IPS-18a (cell line): ENCODE data around the gene KIF26A.

ENCODE experiments used
- H3K27ac ChIP-seq: one replicate; pipeline ENCODE4 v1.5.1; 2013; ENCODE audit warnings: low read length
- H3K27me3 ChIP-seq: one replicate; pipeline ENCODE4 v1.6.1; 2013; ENCODE audit warnings: mild to moderate bottlenecking, low read length; ENCODE audit not compliant: control insufficient read depth, insufficient read depth
- H3K36me3 ChIP-seq: one replicate; pipeline ENCODE4 v1.6.1; 2013; ENCODE audit warnings: low read depth, low read length; ENCODE audit not compliant: control insufficient read depth
- H3K4me1 ChIP-seq: one replicate; pipeline ENCODE4 v1.6.1; 2013; ENCODE audit warnings: low read depth, low read length; ENCODE audit not compliant: control insufficient read depth
- H3K4me3 ChIP-seq: one replicate; pipeline ENCODE4 v1.5.1; 2013; ENCODE audit warnings: low read length
- H3K9ac ChIP-seq: one replicate; pipeline ENCODE4 v1.6.1; 2013; ENCODE audit warnings: mild to moderate bottlenecking, low read length, moderate library complexity
- H3K9me3 ChIP-seq: one replicate; pipeline ENCODE4 v1.6.1; 2013; ENCODE audit warnings: low read depth, low read length; ENCODE audit not compliant: control insufficient read depth

Gene KIF26A

DNA sequence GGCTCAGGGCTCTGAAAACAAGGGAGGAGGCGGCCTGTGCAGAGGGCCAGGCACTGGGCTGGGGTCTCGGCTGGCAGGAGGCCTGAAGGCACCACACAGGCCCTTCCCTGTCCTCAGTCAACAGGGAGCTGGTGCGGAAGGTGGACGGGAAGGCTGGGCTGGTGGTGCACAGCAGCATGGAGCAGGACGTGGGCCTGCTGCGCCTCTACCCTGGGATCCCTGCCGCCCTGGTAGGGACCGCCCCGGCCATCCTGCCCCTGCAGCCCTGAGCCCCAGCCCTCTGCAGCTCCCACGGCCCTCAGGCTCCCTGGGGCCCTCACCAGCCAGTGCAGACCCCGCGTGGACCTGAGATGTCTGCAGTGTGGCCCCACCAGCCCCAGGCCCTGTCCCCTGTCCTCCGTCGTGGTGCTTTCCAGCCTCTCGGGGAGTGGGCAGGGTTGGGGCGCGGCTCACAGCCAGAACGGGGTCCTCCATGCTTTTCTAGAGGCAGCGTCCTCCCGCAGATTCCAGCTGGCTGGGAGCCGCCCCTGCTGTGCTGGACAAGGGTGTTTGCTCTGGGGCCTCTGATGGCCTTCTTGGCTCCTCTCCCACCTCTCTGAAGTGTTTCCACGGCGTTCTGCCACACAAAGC is 34.8 kb upstream of the KIF26A start:
- Histone ChIP-seq H3K27ac (no peak overlapping the region), H3K36me3 (no peaks in the 10 kb centered on the region), H3K4me3 (no peak overlapping the region), H3K9ac (no peak overlapping the region), H3K4me1 (peaks cover 4% of the 10 kb centered on the region), H3K9me3 (no peaks in the 10 kb centered on the region), H3K27me3 (no peaks in the 10 kb centered on the region)

DNA sequence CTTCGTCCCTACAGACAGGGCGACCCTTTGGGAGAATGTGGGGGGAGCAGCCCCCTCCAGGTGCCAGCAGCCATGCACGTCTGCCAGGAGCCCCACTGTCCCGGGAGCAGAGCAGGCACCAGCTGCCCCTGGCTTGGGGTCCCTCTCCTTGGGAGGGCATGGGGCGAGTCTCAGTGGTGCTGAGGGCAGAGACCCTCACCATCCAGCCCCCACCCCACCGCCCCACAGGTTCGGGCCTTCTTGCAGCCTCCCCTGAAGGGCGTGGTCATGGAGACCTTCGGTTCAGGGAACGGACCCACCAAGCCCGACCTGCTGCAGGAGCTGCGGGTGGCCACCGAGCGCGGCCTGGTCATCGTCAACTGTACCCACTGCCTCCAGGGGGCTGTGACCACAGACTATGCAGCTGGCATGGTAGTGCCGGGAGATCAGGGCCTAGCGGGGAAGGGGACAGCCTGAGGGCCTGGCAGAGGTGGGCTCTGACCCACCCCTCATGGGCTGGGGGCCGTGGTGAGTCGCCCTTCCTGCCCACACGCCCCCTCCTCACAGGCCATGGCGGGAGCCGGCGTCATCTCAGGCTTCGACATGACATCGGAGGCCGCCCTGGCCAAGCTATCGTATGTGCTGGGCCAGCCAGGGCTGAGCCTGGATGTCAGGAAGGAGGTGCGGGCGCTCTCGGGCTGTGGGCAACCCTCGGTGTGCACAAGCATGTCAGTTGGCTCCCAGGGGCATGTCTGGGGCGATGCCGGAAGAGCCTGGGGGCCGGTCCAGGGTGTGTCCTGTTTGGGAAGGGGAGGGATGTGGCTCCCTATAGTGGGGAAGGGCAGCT is 34.1 kb upstream of the KIF26A start:
- H3K9ac ChIP-seq, result no peak overlapping the region
- H3K4me1 ChIP-seq, result peaks cover 4% of the 10 kb centered on the region
- no peak overlapping the region for H3K27ac ChIP-seq
- no peaks in the 10 kb centered on the region for H3K9me3 ChIP-seq
- no peaks in the 10 kb centered on the region for H3K36me3 ChIP-seq
- no peak overlapping the region for H3K4me3 ChIP-seq
- no peaks in the 10 kb centered on the region for H3K27me3 ChIP-seq

DNA sequence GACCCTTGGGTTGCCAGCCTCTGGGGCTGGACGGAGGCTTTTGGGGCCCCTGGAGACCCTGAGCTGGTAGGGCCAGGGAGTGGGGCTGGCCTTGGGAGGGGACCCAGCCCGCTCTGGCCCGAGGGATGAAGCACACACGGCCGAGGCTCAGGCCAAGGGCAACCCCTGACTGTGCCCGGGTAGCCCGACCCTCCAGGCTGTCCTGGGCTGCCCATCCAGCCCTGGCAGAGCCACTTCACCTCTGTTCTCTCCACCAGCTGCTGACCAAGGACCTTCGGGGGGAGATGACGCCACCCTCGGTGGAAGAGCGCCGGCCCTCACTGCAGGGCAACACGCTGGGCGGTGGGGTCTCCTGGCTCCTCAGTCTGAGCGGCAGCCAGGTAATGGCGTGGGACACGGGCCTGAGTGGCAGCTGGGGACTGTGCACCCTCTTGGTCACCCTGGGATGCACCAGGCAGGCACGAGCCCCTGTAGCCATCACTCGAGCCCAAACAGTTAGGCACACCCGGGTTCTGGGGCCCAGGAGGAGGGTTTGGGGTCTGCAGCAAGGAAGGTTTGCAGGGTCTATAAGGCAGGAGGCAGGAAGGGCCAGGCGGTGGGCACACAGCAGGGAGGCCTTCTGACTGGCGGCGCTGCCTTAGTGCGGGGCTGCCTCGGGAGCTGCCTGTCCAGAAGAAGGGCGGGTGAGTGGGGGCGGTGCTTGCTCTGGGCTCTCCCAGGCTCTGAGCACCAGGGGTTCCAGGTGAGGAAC is 33.1 kb upstream of the KIF26A start:
- Histone ChIP-seq H3K9me3 (no peaks in the 10 kb centered on the region), H3K27ac (no peak overlapping the region), H3K36me3 (no peaks in the 10 kb centered on the region), H3K27me3 (no peaks in the 10 kb centered on the region), H3K4me3 (no peak overlapping the region), H3K4me1 (peaks cover 4% of the 10 kb centered on the region), H3K9ac (no peak overlapping the region)

DNA sequence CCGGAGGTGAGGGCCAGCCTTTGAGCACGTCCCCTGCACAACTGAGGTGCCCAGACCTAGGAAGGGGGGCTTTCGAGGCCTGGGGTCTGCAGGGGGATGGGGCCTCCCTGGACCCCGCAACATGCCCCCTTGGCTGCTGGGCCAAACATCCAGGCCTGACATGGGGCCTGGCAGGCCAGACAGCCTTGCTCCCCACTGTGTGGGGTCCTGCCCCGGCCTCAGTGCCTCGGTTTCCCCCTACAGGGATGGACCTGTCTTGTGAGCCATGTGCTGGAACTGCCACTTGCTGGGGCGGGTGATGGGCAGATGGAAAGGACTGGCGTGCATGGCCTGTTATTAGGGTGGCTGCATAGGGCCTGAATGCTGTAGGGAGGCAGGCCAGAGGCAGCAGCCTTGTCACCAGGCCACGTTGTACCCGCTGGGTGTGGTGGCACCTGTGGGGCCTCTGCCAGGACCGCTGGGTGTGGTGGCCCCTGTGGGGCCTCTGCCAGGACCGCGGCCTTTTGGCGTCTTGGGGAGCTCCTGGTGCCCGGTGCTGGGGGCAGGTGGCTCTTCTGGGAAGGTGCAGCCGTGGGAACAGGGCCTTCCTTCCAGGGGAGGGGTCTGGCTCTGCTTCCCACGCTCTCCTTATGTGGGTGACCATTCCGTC is 32.4 kb upstream of the KIF26A start:
- H3K27me3 ChIP-seq, result no peaks in the 10 kb centered on the region
- no peaks in the 10 kb centered on the region for H3K36me3 ChIP-seq
- no peak overlapping the region for H3K4me3 ChIP-seq
- H3K27ac ChIP-seq, result no peak overlapping the region
- H3K4me1 ChIP-seq, result peaks cover 4% of the 10 kb centered on the region
- no peaks in the 10 kb centered on the region for H3K9me3 ChIP-seq
- no peak overlapping the region for H3K9ac ChIP-seq

DNA sequence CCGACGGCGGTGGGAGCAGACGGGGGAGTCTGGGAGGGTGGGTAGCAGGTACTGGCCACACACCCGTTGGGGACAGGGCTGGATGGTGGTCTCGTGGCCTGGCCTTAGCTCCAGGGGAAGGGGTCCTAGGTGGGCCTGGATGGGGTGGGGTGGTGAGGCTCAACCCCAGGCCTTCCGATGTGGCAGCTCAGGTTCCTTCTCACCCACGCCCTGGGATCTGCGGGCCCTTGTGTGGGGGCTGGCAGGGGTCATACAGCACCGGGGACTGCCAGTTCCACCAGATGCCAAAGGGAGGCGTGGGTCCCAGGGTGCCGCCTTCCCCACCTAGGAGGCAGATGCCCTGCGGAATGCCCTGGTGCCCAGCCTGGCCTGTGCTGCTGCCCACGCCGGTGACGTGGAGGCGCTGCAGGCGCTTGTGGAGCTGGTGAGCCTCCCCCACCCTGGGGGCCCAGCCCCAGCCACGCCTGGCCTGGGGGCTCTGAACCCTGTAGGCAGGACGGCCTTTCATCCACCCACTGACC is 31.9 kb upstream of the KIF26A start:
- Histone ChIP-seq H3K27ac (no peak overlapping the region), H3K9me3 (no peaks in the 10 kb centered on the region), H3K9ac (no peak overlapping the region), H3K27me3 (no peaks in the 10 kb centered on the region), H3K4me3 (no peak overlapping the region), H3K4me1 (peaks cover 4% of the 10 kb centered on the region), H3K36me3 (no peaks in the 10 kb centered on the region)

DNA sequence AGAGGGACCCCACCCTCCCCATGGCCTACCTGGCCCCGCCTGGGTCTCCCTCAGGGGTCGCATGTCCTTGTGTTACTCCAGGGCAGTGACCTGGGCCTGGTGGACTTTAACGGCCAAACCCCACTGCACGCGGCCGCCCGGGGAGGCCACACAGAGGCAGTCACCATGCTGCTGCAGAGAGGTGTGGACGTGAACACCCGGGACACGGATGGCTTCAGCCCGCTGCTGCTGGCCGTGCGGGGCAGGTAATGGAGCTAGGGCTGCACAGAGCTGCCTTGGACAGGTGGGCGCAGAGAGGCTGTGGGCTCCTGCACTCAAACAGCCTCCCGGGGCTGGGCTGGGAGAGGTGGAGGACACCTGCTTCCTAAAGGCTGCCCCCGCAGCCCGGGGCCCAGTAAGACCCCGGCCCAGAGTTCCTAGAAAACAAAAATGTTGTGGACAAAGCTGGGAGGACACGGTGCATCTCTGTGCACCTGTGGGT is 31.2 kb upstream of the KIF26A start:
- no peak overlapping the region for H3K4me3 ChIP-seq
- H3K27me3 ChIP-seq, result no peaks in the 10 kb centered on the region

DNA sequence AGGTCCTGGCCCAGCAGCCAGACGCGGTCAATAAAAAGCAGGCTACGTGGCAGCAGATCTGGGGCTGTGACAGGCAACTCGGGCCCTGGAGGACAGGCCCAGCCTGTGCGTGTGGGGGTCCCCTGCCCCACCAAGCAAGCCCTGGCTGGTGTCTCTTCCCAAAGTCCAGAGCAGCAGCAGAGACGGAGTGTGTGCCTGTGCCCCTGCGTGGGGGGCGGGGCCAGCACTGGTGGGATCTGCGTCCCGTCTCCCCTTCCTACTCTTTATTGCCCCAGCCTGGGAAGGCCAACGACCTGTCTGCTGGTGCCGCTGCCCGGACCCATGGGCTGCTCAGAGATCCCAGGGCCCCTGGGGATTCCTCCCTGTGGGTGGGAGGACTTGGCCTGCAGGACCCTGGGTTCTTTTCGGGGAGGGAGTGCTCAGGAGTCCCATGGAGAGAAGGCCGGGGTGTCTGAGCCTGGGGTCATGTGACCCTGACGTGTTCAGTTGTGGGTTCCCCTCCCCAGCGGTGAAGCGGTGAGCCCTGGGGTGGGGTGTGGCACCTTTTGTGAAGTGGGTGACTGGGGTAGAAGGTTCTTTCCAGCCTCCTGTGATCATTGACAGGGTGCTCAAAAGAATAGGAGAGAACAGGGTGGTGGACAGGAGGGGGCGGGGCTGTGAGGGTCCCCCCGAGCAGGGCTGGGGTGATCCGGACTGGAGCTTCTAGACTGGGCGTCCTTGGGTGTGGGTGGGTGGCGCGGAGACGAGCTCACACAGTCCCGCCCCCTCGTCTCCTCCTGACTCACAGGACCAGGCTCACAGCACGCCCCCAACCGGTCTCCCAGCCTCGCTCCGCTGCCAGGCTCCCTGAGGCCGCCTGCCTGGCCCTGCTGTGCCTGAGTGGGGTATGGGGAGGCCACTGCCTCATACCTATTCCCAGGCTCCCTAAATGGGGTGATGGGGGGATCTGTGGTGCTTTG is 30.5 kb upstream of the KIF26A start:
- H3K4me3 ChIP-seq, result no peak overlapping the region
- H3K9me3 ChIP-seq, result no peaks in the 10 kb centered on the region
- H3K36me3 ChIP-seq, result no peaks in the 10 kb centered on the region
- no peak overlapping the region for H3K27ac ChIP-seq
- H3K4me1 ChIP-seq, result peaks cover 4% of the 10 kb centered on the region
- H3K9ac ChIP-seq, result no peak overlapping the region
- no peaks in the 10 kb centered on the region for H3K27me3 ChIP-seq

More for the DNA sequence above, 31.2 kb upstream of the KIF26A start:
- H3K27ac ChIP-seq, result no peak overlapping the region
- H3K36me3 ChIP-seq, result no peaks in the 10 kb centered on the region
- H3K9me3 ChIP-seq, result no peaks in the 10 kb centered on the region
- no peak overlapping the region for H3K9ac ChIP-seq
- peaks cover 4% of the 10 kb centered on the region for H3K4me1 ChIP-seq

DNA sequence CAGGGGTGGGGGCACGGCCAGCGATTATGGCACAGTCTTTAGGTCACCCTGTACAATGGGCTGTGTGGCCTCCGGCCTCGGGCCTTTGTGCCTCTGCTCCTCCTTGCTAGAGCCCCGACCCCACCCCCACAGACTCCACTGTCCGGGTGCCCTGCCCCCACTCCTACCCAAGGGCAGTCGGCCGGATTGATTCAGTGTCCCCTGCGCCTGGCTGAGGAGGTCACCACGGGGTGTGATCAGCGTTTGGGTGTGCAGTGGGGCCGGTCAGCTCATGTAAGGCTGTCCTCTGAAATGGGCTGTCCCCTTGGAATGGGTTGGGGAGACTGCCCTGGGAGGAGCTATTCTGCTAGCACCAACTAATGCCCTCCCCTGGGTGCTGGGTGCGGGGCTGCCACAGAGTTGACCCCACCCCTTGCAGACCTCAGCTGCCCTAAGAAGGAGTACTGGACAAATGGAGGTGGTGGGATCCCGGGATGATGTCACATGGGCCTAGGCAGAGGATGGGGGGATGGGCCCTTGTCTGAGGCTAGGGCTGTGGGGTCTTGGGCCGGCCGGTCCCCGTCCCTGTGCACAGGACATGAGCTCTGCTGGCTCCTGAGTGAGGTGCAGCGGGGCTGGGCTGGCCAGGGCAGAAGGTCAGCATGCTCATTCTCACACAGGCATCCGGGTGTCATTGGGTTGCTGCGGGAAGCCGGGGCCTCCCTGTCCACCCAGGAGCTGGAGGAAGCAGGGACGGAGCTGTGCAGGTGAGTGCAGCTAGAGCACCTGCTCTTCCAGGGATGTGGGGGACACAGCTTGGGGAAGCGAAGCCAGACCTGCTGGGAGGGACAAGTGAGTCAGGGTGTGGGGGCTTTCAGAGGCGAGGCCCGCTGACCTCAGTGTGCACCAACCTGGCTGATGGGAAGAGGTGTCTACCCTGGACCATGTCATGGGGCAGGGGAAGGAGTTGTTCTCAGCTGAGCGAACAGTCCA is 29.5 kb upstream of the KIF26A start:
- Histone ChIP-seq H3K36me3 (no peaks in the 10 kb centered on the region), H3K4me3 (no peak overlapping the region), H3K4me1 (peaks cover 4% of the 10 kb centered on the region), H3K27me3 (no peaks in the 10 kb centered on the region), H3K9me3 (no peaks in the 10 kb centered on the region), H3K9ac (no peak overlapping the region), H3K27ac (no peak overlapping the region)

DNA sequence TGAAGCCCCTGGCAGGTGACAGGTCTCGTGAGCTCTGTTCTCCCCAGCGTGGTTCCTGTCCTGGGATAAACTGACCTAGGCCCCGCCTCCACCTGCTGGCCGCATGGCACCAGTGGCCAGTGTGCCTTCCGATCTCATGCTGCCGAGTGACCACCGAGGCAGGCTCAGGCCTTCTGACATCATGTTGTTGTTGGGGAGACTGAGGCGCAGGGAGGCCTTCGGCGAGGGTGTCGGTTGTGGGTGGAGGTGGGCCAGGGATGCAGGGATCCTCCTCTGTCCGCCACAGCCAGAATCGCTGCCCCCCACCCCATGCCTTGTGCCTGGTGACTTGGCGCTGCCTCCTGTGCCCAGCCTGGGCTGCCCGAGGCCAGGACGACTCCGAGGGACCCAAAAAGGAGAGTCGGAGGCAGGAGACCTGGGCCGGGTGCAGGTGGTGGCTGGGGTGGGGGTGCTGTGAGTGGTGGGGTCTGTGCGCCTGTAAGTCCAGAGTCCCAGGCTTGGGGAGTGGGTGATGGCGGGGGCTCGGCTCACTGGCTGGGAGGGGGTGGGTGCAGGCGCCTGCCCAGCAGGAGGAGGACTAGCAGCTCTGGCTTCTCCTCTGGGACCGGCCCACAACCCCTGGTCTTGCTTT is 28.5 kb upstream of the KIF26A start:
- H3K4me3 ChIP-seq, result no peak overlapping the region
- no peaks in the 10 kb centered on the region for H3K27me3 ChIP-seq
- H3K4me1 ChIP-seq, result peaks cover 4% of the 10 kb centered on the region
- no peaks in the 10 kb centered on the region for H3K9me3 ChIP-seq
- no peaks in the 10 kb centered on the region for H3K36me3 ChIP-seq
- H3K9ac ChIP-seq, result no peak overlapping the region
- H3K27ac ChIP-seq, result no peak overlapping the region
